ENCODE results near the gene ELAPOR1. TPM values are rescaled to one million over a fixed set of nuclear protein-coding genes. Genes with fewer than 3 reads are reported as not detected.

ELAPOR1 gene
- total and polyA plus RNA-seq, 9 of the 15 experiments (the other 6 are each of a cell fraction or from before 2014, with no cell fraction given) = 0.07 to 1.2 (median 0.18) TPM

GRCh38 chr1:109090196-109091077, 23.5 kb upstream of the ELAPOR1 start, which contains the start of gene TMEM167B (continued):
- peak; percentile 96 to 98 for TF ChIP-seq SIN3A (IDR thresholded peaks at IDR 0.05; ENCODE audit: borderline replicate concordance in 2 of 2, control insufficient read depth in 1 of 2, low read depth in 2 of 2, low read length in 2 of 2)
- no peak for TF ChIP-seq FIP1L1 (IDR thresholded peaks at IDR 0.05; ENCODE audit: low read depth, low read length, poor library complexity, severe bottlenecking)
- TF ChIP-seq HCFC1 (IDR thresholded peaks at IDR 0.05; ENCODE audit: low read depth, low read length) = peak; percentile 87
- peak; percentile 94 for TF ChIP-seq THAP12 (CRISPR knock-in tag; IDR thresholded peaks at IDR 0.05)
- TF ChIP-seq ELF1 (tag; IDR thresholded peaks at IDR 0.05) = peak; percentile 81
- TF ChIP-seq SMARCB1 (IDR thresholded peaks at IDR 0.05; ENCODE audit: insufficient read length, low read depth) = no peak
- peak; percentile 91; the same call in 1 of the 2 replicates for TF ChIP-seq TCF7 (IDR thresholded peaks at IDR 0.05; ENCODE audit: borderline replicate concordance)
- 0 out of 2 replicates have a peak, but pooled peaks have one; percentile 5 for TF ChIP-seq ZNF764 (CRISPR knock-in tag; IDR thresholded peaks at IDR 0.05; ENCODE audit: low read depth)
- peak; percentile 83 for TF ChIP-seq SOX6 (IDR thresholded peaks at IDR 0.05)
- peak; percentile 64; the same call in 1 of the 2 replicates for TF ChIP-seq ZBTB43 (CRISPR knock-in tag; IDR thresholded peaks at IDR 0.05)
- peak; percentile 39; the same call in 1 of the 2 replicates for TF ChIP-seq RUNX1 (IDR thresholded peaks at IDR 0.05; ENCODE audit: low read depth)
- peak; percentile 57 for TF ChIP-seq PHF21A (IDR thresholded peaks at IDR 0.05; ENCODE audit: borderline replicate concordance, low read depth)
- TF ChIP-seq SFPQ (IDR thresholded peaks at IDR 0.05; ENCODE audit: low read depth, low read length) = no peak
- no peak for TF ChIP-seq HNRNPK (IDR thresholded peaks at IDR 0.05; ENCODE audit: low read depth, low read length, poor library complexity, severe bottlenecking)
- 0 out of 2 replicates have a peak, but pooled peaks have one; percentile 58 for TF ChIP-seq CCAR2 (IDR thresholded peaks at IDR 0.05; ENCODE audit: low read depth, low read length)
- TF ChIP-seq MXD1 (CRISPR knock-in tag; IDR thresholded peaks at IDR 0.05; ENCODE audit: borderline replicate concordance, poor library complexity, severe bottlenecking) = peak; percentile 9
- peak; percentile 54; the same call in 1 of the 2 replicates for TF ChIP-seq HDAC2 (IDR thresholded peaks at IDR 0.05)
- no peak for TF ChIP-seq ZFP91 (CRISPR knock-in tag; IDR thresholded peaks at IDR 0.05)

All from K562 (cell line).